SK-N-SH treated with all-trans-retinoic acid at 6 μM for 48 hours (cell line): ENCODE measurements around the gene SOHLH1.

ENCODE experiments used
- ARNTL ChIP-seq: fragments of 450-650 bp; formaldehyde crosslinking; IDR thresholded peaks from 2 replicates; pipeline ENCODE4 v1.5.0; 2020; ENCODE audit warnings: low read depth, mild to moderate bottlenecking, moderate library complexity, borderline replicate concordance
- BACH2 ChIP-seq: fragments of 250-450 bp; sonication (Bioruptor Pico); IDR thresholded peaks from 2 replicates; pipeline ENCODE4 v1.9.0; 2021; ENCODE audit warnings: mild to moderate bottlenecking, borderline replicate concordance
- ESRRG ChIP-seq: fragments of 250-450 bp; sonication (Bioruptor Pico); IDR thresholded peaks from 2 replicates; pipeline ENCODE4 v1.6.1; 2021; ENCODE audit warnings: mild to moderate bottlenecking
- GLIS3 ChIP-seq: fragments of 250-450 bp; sonication (Bioruptor Pico); IDR thresholded peaks from 2 replicates; pipeline ENCODE4 v1.5.0; 2020; ENCODE audit warnings: mild to moderate bottlenecking, moderate library complexity
- RARB ChIP-seq: fragments of 250-450 bp; sonication (Bioruptor Pico); IDR thresholded peaks from 2 replicates; pipeline ENCODE4 v1.8.0; 2021; ENCODE audit warnings: mild to moderate bottlenecking, moderate library complexity
- SNAI2 ChIP-seq: fragments of 250-450 bp; sonication (Bioruptor Pico); IDR thresholded peaks from 2 replicates; pipeline ENCODE4 v1.5.0; 2020; ENCODE audit warnings: mild to moderate bottlenecking, moderate library complexity
- TCF4 ChIP-seq: fragments of 250-450 bp; sonication (Bioruptor Pico); IDR thresholded peaks from 2 replicates; pipeline ENCODE4 v1.8.0; 2021; ENCODE audit warnings: mild to moderate bottlenecking, moderate library complexity, borderline replicate concordance
- TOX ChIP-seq: fragments of 250-450 bp; sonication (Bioruptor Pico); IDR thresholded peaks from 2 replicates; pipeline ENCODE4 v1.8.0; 2021; ENCODE audit warnings: mild to moderate bottlenecking, moderate library complexity, borderline replicate concordance
- TSHZ2 ChIP-seq: fragments of 250-450 bp; sonication (Bioruptor Pico); IDR thresholded peaks from 2 replicates; pipeline ENCODE4 v1.5.0; 2020; ENCODE audit warnings: mild to moderate bottlenecking, moderate library complexity
- ZNF565 ChIP-seq: fragments of 450-650 bp; formaldehyde crosslinking; conservative IDR thresholded peaks from 2 replicates; pipeline ENCODE4 v1.5.0; 2020; ENCODE audit warnings: low read depth, mild to moderate bottlenecking, moderate library complexity
- ZNF8 ChIP-seq: fragments of 450-650 bp; formaldehyde crosslinking; IDR thresholded peaks from 2 replicates; pipeline ENCODE4 v1.5.0; 2020; ENCODE audit warnings: mild to moderate bottlenecking, moderate library complexity
- TF ChIP-seq, protein P1 (sequence below): fragments of 250-450 bp; sonication (Bioruptor Pico); IDR thresholded peaks from 2 replicates; pipeline ENCODE4 v1.8.0; 2020; ENCODE audit warnings: mild to moderate bottlenecking, moderate library complexity, borderline replicate concordance
- TF ChIP-seq, protein P2 (sequence below): fragments of 250-450 bp; sonication (Bioruptor Pico); IDR thresholded peaks from 2 replicates; pipeline ENCODE4 v1.8.0; 2021; ENCODE audit warnings: low read depth, mild to moderate bottlenecking, moderate library complexity, borderline replicate concordance

GRCh38 chr9:135659252-135659651 lies 40.0 kb downstream of the SOHLH1 start:
- no peak for TF ChIP-seq ESRRG (CRISPR knock-in tag)
- TF ChIP-seq ZNF8 (CRISPR knock-in tag) = no peak
- TF ChIP-seq, protein P1, sequence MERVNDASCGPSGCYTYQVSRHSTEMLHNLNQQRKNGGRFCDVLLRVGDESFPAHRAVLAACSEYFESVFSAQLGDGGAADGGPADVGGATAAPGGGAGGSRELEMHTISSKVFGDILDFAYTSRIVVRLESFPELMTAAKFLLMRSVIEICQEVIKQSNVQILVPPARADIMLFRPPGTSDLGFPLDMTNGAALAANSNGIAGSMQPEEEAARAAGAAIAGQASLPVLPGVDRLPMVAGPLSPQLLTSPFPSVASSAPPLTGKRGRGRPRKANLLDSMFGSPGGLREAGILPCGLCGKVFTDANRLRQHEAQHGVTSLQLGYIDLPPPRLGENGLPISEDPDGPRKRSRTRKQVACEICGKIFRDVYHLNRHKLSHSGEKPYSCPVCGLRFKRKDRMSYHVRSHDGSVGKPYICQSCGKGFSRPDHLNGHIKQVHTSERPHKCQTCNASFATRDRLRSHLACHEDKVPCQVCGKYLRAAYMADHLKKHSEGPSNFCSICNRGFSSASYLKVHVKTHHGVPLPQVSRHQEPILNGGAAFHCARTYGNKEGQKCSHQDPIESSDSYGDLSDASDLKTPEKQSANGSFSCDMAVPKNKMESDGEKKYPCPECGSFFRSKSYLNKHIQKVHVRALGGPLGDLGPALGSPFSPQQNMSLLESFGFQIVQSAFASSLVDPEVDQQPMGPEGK (CRISPR knock-in tag) = no peak
- no peak for TF ChIP-seq GLIS3 (CRISPR knock-in tag)
- no peak for TF ChIP-seq TSHZ2
- TF ChIP-seq TOX = no peak
- TF ChIP-seq BACH2 (CRISPR knock-in tag) = no peak
- TF ChIP-seq ARNTL (CRISPR knock-in tag) = no peak
- TF ChIP-seq SNAI2 (CRISPR knock-in tag) = no peak
- TF ChIP-seq, protein P2, sequence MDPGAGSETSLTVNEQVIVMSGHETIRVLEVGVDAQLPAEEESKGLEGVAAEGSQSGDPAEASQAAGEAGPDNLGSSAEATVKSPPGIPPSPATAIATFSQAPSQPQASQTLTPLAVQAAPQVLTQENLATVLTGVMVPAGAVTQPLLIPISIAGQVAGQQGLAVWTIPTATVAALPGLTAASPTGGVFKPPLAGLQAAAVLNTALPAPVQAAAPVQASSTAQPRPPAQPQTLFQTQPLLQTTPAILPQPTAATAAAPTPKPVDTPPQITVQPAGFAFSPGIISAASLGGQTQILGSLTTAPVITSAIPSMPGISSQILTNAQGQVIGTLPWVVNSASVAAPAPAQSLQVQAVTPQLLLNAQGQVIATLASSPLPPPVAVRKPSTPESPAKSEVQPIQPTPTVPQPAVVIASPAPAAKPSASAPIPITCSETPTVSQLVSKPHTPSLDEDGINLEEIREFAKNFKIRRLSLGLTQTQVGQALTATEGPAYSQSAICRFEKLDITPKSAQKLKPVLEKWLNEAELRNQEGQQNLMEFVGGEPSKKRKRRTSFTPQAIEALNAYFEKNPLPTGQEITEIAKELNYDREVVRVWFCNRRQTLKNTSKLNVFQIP (CRISPR knock-in tag) = no peak
- TF ChIP-seq ZNF565 (CRISPR knock-in tag) = no peak
- TF ChIP-seq TCF4 = no peak
- no peak for TF ChIP-seq RARB (CRISPR knock-in tag)
